ENCODE measurements around the gene SNRNP70.

DNA sequence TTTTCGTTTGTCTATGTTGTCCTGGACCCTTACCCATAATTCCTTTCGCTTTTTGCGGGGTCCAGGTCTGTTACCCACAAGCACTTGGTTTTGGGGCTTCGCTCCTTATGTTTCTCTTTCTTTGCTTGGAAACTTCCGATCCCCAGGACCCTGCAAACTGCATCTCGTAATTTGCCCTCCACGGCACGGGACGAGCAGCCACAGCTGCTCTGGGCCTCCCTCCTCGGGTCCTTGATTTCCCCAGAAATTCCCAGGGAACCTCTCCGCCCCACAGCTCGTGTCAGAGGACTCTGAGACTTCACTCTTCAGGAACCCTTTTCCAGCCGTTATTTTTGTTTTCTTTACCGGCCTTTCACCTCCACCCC lies 599 bp downstream of the SNRNP70 start:
- TF ChIP-seq POLR2A (IDR thresholded peaks at IDR 0.05) (no peak), CTCF (IDR thresholded peaks at IDR 0.05) (no peak), POLR2AphosphoS5 (IDR thresholded peaks at IDR 0.05) (no peak)
